Muscle of back (tissue), 11 donors: Measurements from ENCODE around the gene SP100. TPM values are rescaled to one million over a fixed set of nuclear protein-coding genes. Genes with fewer than 3 reads are reported as not detected.
"Not testable (repeated sequence)": the region's sequence is repeated elsewhere in the genome, so short reads cannot be mapped to it uniquely, and the experiment has no call there.

Source experiments
- DNase-seq, 3 donors: peaks; one replicate each; pipeline versions ENCODE4 v3.0.0 to v3.0.0-alpha.2; 2013
- polyA plus RNA-seq, 10 donors: library from polyadenylated mRNA; unstranded; fragments of 120-200 nt; gene quantifications; one replicate each; pipeline ENCODE4 v1.2.1, GENCODE V29; 2013; ENCODE audit not compliant: insufficient read length in 10 of 10

The SP100 gene
- polyA plus RNA-seq, 10 donors, result 15.3 to 32.2 (median 21.3) TPM

GRCh38 chr2:230418341-230419016 lies 2.5 kb downstream of the SP100 start:
- DNase-seq, result no peak

DNA sequence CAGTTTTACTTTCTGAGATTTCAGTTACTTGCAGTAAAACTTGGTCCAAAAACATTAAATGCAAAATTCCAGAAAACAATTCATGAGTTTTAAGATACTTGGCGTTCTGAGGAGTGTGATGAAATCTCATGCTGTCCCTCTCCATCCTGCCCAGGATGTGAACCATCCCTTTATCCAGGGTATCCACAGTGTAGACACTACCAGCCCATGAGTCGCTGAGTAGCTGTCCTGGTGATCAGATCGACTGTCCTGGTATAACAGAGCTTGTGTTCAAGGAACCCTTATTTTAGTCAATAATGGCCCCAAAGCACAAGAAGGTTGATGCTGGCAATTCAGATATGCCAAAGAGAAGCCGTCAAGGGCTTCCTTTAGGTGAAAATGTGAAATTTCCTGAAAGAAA lies 3.2 kb downstream of the SP100 start:
- no peak for DNase-seq

- no peak for DNase-seq
Observed at GRCh38 chr2:230422149-230422548, 6.1 kb downstream of the SP100 start.

- DNase-seq, result no peak
Observed at GRCh38 chr2:230423851-230424458, 8.0 kb downstream of the SP100 start.

DNA sequence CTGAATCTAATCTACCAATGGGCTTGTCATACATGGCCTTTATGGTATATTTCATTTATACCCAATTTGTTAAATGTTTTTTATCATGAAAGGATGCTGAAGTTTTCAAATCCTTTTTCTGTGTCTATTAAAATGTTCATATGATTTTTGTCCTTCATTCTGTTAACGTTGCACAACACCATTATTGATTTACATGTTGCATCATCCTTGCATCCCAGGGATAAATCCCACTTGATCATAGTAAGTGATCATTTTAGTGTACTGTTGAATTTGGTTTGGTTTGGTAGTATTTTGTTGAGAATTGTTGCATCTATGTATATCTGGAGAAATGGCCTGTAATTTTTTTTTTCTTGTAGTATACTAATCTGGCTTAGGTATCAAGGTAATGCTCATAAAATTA lies 9.4 kb downstream of the SP100 start:
- no peak for DNase-seq

- no peak for DNase-seq
Observed at GRCh38 chr2:230429513-230429912, 13.5 kb downstream of the SP100 start.

DNA sequence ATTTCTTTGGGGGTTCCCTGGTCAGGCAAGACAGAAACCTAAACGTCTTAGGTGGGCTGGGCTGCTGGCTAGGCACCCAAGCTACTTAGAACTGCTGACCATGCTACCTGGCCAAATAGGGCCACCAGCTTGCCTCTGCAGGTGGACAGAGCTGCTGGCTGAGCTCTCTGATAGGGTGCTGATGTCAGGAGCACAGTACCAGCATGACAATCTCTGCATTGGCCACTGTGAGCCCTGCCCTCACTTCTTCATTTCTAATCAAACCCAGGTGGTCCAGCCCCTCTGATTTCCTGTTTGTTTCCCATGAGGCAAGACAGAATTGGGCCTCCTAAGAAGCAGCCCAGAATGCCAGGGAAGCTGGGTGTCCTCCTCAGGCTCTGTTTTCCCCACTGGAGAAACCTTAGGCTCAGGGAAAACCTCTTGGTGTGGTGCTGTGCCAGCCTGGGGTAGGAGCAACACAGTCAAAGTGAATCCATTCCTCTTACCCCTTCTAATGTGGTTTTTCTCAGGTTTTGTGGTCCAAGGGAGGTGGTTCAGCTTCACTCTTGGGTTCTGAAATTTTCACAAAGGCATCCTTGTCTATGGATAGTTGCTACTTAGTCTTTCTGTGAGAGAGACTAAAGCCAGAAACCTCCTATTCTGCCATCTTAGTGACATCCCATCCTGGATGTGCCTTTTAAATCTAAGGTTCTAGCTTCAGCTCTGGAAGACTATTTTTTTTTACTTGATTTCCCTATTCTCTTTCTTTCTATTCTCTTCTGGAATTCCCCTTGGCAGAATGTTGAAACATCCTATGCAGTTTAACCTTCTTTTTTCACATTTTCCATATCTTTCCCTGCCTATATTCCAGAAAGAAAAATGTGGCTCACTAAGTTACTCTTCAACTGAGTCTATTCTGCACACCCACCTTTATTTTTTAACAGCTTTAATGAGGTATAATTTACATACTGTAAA lies 15.2 kb downstream of the SP100 start:
- no peak for DNase-seq

GRCh38 chr2:230434677-230435324 lies 18.8 kb downstream of the SP100 start:
- no peak for DNase-seq

GRCh38 chr2:230435431-230435830 lies 19.4 kb downstream of the SP100 start:
- no peak for DNase-seq

DNA sequence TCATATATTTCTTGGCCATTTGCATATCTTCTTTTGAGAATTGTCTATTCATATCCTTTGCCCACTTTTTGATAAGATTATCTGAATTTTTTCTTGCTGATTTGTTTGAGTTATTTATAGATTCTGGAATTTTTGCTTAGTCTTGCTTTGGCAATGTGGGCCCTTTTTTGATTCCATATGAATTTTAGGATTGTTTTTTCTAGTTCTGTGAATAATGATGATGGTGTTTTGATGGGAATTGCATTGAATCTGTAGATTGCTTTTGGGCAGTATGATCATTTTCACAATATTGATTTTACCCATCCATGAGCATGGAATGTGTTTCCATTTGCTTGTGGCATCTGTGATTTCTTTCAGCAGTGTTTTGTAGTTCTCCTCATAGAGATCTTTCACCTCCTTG lies 23.1 kb downstream of the SP100 start:
- DNase-seq, result not testable (repeated sequence)

GRCh38 chr2:230439590-230439989 lies 23.6 kb downstream of the SP100 start:
- no peak for DNase-seq

- no peak for DNase-seq
Observed at GRCh38 chr2:230441227-230441897, 25.4 kb downstream of the SP100 start.

DNA sequence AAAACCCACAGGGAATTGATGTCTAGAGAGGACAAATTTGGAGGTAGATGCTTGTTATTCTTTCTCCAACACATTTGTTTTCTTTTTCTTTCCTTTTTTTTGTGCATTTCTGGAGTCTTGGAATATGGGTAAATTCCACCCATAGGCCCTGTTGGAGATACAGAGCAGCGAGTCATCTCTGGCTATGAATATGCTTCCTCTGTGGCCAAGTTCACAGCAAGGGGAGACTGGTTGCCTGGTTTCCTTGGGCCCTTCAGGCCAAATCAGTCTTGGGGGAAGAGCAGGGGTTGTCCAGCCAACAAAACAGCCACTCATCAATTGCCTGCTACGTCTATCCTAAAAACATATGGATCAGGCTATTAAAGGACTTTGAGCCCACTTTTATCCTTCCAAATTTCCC lies 27.5 kb downstream of the SP100 start:
- DNase-seq, result peak in 1 of 3 donors; percentile 27

DNA sequence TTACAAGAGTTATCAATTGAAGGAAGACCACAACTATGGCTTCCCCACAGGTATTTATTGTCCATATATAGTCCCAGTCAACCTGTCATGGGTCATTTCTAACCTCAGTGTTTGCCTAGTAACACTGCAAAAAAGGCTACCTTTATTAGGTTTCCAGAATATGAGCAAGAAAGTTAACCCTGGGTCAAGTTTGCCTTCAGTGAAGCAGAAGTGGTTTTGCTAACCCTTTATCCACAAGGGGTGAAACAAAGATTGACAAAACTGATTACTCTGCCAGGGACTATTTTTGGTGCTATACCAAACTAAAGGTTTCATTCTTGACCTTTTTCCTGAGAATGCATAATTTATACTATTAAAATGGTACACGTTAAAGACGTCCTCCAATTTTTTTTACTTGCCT lies 28.8 kb downstream of the SP100 start:
- no peak for DNase-seq

DNA sequence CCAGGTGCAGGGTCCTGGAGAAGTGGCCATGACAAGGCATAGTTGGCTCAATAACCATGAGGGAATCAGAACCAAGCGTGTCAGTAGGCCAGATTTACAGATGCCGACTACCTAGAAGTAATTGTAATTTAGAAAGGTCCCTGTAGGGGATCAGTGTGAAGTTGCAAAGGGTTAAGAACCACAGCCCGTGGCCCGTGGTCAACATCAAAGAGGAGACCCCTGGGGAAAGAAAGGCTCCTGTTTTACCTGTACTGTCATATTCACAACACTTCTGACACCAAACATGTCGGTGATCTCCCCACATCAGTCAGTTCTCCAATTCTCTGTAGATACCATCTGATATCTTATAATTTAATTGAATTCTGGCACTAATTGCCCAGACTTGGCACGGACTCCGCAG lies 31.0 kb downstream of the SP100 start:
- DNase-seq, result no peak

- DNase-seq, result no peak
Observed at GRCh38 chr2:230447455-230448451, 31.8 kb downstream of the SP100 start.

DNA sequence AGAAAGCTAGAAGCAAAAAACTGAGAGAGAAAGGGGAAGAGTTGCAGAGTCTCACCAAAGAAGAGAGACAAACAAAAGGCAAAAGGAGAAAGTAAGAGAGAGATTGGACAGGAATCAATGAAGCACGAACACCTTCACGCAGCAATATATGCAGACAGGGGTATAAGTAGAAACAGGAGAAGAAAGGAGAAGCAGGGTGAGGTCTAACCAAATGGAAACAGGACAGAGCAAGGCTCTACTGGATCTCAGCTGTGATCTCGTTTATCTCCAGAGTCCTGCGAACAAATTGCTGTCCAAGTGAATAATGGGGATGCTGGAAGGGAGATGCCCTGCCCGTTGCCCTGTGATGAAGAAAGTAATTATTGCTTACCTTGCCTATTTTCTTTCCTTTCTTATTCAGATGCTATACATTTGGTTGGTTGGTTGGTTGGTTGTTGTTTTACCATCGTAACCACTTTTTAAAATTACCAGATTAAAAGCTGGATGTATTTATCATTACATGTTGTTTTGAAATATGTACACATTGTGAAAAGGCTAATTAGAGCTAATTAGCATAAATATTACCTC lies 34.0 kb downstream of the SP100 start:
- no peak for DNase-seq

- DNase-seq, result no peak
Observed at GRCh38 chr2:230453006-230453405, 37.0 kb downstream of the SP100 start.

GRCh38 chr2:230455005-230455684 lies 39.1 kb downstream of the SP100 start:
- DNase-seq, result no peak
